H9 (cell line): ENCODE results near the gene TPM4. TPM values are rescaled to one million over a fixed set of nuclear protein-coding genes. Genes with fewer than 3 reads are reported as not detected.

Experiments used
- DNase-seq: peaks from one replicate; pipeline ENCODE4 v3.0.0-alpha.2; 2017
- H2AFZ ChIP-seq: one replicate; pipeline ENCODE4 v1.6.1; 2013; ENCODE audit warnings: mild to moderate bottlenecking, low read length, control low read depth, moderate library complexity
- H2AK5ac ChIP-seq: 2 replicates; pipeline ENCODE4 v1.6.1; 2013; ENCODE audit warnings: low read length, control low read depth, mixed read lengths; ENCODE audit not compliant: insufficient read length
- H2BK120ac ChIP-seq: one replicate; pipeline ENCODE4 v1.6.1; 2013; ENCODE audit warnings: low read depth, mild to moderate bottlenecking, low read length, control low read depth, inconsistent platforms; ENCODE audit not compliant: poor library complexity, severe bottlenecking
- H2BK12ac ChIP-seq: 2 replicates; pipeline ENCODE4 v1.6.1; 2013; ENCODE audit warnings: low read length, control low read depth, mixed read lengths, low read depth; ENCODE audit not compliant: insufficient read length
- H2BK15ac ChIP-seq: 2 replicates; pipeline ENCODE4 v1.6.1; 2013; ENCODE audit warnings: low read depth, low read length, control low read depth
- H2BK20ac ChIP-seq: one replicate; pipeline ENCODE4 v1.6.1; 2013; ENCODE audit warnings: low read depth, mild to moderate bottlenecking, low read length, control low read depth, inconsistent platforms; ENCODE audit not compliant: poor library complexity, severe bottlenecking
- H2BK5ac ChIP-seq: 2 replicates; pipeline ENCODE4 v1.6.1; 2013; ENCODE audit warnings: low read length, control low read depth, mixed read lengths; ENCODE audit not compliant: insufficient read length
- H3K14ac ChIP-seq: 2 replicates; pipeline ENCODE4 v1.6.1; 2013; ENCODE audit warnings: low read length, control low read depth; ENCODE audit not compliant: insufficient read depth
- H3K18ac ChIP-seq: 2 replicates; pipeline ENCODE4 v1.6.1; 2013; ENCODE audit warnings: low read depth, mild to moderate bottlenecking, mixed read lengths, low read length, control low read depth; ENCODE audit not compliant: insufficient read length
- H3K23ac ChIP-seq: 2 replicates; pipeline ENCODE4 v1.6.1; 2013; ENCODE audit warnings: low read length, control low read depth, mixed read lengths, low read depth; ENCODE audit not compliant: insufficient read length
- H3K23me2 ChIP-seq: 2 replicates; pipeline ENCODE4 v1.6.1; 2013; ENCODE audit warnings: low read depth, mild to moderate bottlenecking, mixed read lengths, low read length, control low read depth; ENCODE audit not compliant: insufficient read length, poor library complexity, severe bottlenecking
- H3K27ac ChIP-seq: 2 replicates; pipeline ENCODE4 v1.5.1; 2013; ENCODE audit warnings: low read length, control low read depth, mixed read lengths, low read depth; ENCODE audit not compliant: insufficient read length
- H3K27me3 ChIP-seq: 2 replicates; pipeline ENCODE4 v1.6.1; 2013; ENCODE audit warnings: low read length, control low read depth, inconsistent platforms; ENCODE audit not compliant: insufficient read depth
- H3K4ac ChIP-seq: 2 replicates; pipeline ENCODE4 v1.6.1; 2013; ENCODE audit warnings: low read depth, mild to moderate bottlenecking, control low read depth, inconsistent platforms, low read length, moderate library complexity
- H3K4me1 ChIP-seq: 2 replicates; pipeline ENCODE4 v1.6.1; 2013; ENCODE audit warnings: low read length, control low read depth, inconsistent platforms; ENCODE audit not compliant: insufficient read depth
- H3K4me2 ChIP-seq: 2 replicates; pipeline ENCODE4 v1.6.1; 2013; ENCODE audit warnings: low read length, control low read depth, mixed read lengths; ENCODE audit not compliant: insufficient read length, insufficient read depth
- H3K56ac ChIP-seq: 2 replicates; pipeline ENCODE4 v1.6.1; 2013; ENCODE audit warnings: low read depth, mild to moderate bottlenecking, mixed read lengths, low read length, control low read depth; ENCODE audit not compliant: insufficient read length
- H3K79me1 ChIP-seq: 2 replicates; pipeline ENCODE4 v1.6.1; 2013; ENCODE audit warnings: low read depth, mild to moderate bottlenecking, moderate library complexity, low read length, control low read depth, inconsistent platforms; ENCODE audit not compliant: insufficient read depth, poor library complexity, severe bottlenecking
- H3K79me2 ChIP-seq: 2 replicates; pipeline ENCODE4 v1.6.1; 2013; ENCODE audit warnings: low read length, control low read depth, inconsistent platforms; ENCODE audit not compliant: insufficient read depth
- H3K9ac ChIP-seq: 2 replicates; pipeline ENCODE4 v1.6.1; 2013; ENCODE audit warnings: low read length, control low read depth, mixed read lengths; ENCODE audit not compliant: insufficient read length; ENCODE audit errors: extremely low read depth
- H3K9me3 ChIP-seq: one replicate; pipeline ENCODE4 v1.6.1; 2013; ENCODE audit warnings: low read depth, low read length, inconsistent platforms; ENCODE audit not compliant: control insufficient read depth
- H3T11ph ChIP-seq: one replicate; pipeline ENCODE4 v1.6.1; 2013; ENCODE audit warnings: mild to moderate bottlenecking, low read length, control low read depth, inconsistent platforms
- H4K20me1 ChIP-seq: one replicate; pipeline ENCODE4 v1.6.1; 2013; ENCODE audit not compliant: control insufficient read depth, insufficient read length, insufficient read depth
- H4K5ac ChIP-seq: 2 replicates; pipeline ENCODE4 v1.6.1; 2013; ENCODE audit warnings: low read depth, mild to moderate bottlenecking, mixed read lengths, low read length, control low read depth; ENCODE audit not compliant: insufficient read length
- H4K8ac ChIP-seq: replicated peaks from 2 replicates; pipeline ENCODE4 v1.6.1; 2013; ENCODE audit warnings: low read length, control low read depth, mixed read lengths, low read depth; ENCODE audit not compliant: insufficient read length
- H4K91ac ChIP-seq: 2 replicates; pipeline ENCODE4 v1.6.1; 2013; ENCODE audit warnings: low read depth, mild to moderate bottlenecking, moderate library complexity, mixed read lengths, low read length, control low read depth; ENCODE audit not compliant: insufficient read length
- H3K27ac Mint-ChIP-seq, 3 experiments: 2 replicates in 2 of 3; 3 replicates in 1 of 3; pipeline ENCODE4 v1.8.0; 2020 to 2021; ENCODE audit warnings: mixed read lengths in 3 of 3, mild to moderate bottlenecking in 1 of 3, moderate library complexity in 1 of 3
- H3K27me3 Mint-ChIP-seq: 2 replicates; pipeline ENCODE4 v1.8.0; 2021; ENCODE audit warnings: low read depth, mild to moderate bottlenecking, moderate library complexity, mixed read lengths
- H3K36me3 Mint-ChIP-seq, 3 experiments: 2 replicates in 2 of 3; 3 replicates in 1 of 3; pipeline ENCODE4 v1.8.0; 2020 to 2021; ENCODE audit warnings: low read depth in 3 of 3, mixed read lengths in 3 of 3; ENCODE audit not compliant: insufficient read depth in 1 of 3
- H3K4me1 Mint-ChIP-seq, 2 experiments: 2 replicates each; pipeline ENCODE4 v1.8.0; 2020; ENCODE audit warnings: mixed read lengths in 2 of 2
- H3K4me3 Mint-ChIP-seq, 2 experiments: 2 replicates in 1 of 2; 3 replicates in 1 of 2; pipeline ENCODE4 v1.8.0; 2020 to 2021; ENCODE audit warnings: mild to moderate bottlenecking in 2 of 2, mixed read lengths in 2 of 2, moderate library complexity in 1 of 2
- H3K9me3 Mint-ChIP-seq, 2 experiments: 2 replicates in 1 of 2; 3 replicates in 1 of 2; pipeline ENCODE4 v1.8.0; 2020; ENCODE audit warnings: mild to moderate bottlenecking in 2 of 2, mixed read lengths in 2 of 2, moderate library complexity in 1 of 2
- CTCF ChIP-seq: fragments of 200-600 bp; sonication (generic); conservative IDR thresholded peaks from 3 replicates; pipeline ENCODE4 v1.8.0; 2021; ENCODE audit warnings: antibody characterized with exemption, mild to moderate bottlenecking
- WGBS: extraction: QIAGEN DNeasy Blood & Tissue Kit; methylation state at CpG from one replicate; pipeline ENCODE4 v1.1.7; 2013; ENCODE audit warnings: missing lambda C conversion rate, low lambda C conversion rate, mixed read lengths; ENCODE audit not compliant: insufficient read length; ENCODE audit errors: extremely low coverage; 5-methylcytosine and 5-hydroxymethylcytosine counted together
- total RNA-seq: library from RNA; stranded (reverse); gene quantifications from 2 replicates; pipeline ENCODE4 v1.2.1, GENCODE V29; 2021

Gene TPM4
- total RNA-seq, 1 experiment from 2014 or later = 431 TPM

- H3K9me3 Mint-ChIP-seq = no peaks in the 10 kb centered on the region
- H3K4me1 Mint-ChIP-seq = peaks cover 10 to 28% of the 10 kb centered on the region in 2 experiments
- Histone ChIP-seq H2BK20ac (no peak within 1 kb of the TSS), H3K23me2 (peaks cover 9% of the 10 kb centered on the region), H3K18ac (peak within 1 kb of the TSS; percentile 59), H2BK120ac (no peak within 1 kb of the TSS), H3K56ac (no peak within 1 kb of the TSS), H4K8ac (no peak within 1 kb of the TSS), H3K4me2 (peak within 1 kb of the TSS; percentile 95), H3K4ac (no peak within 1 kb of the TSS; the same call in 1 of the 2 replicates), H3K14ac (peak within 1 kb of the TSS; percentile 89), H2AFZ (no peak within 1 kb of the TSS), H4K5ac (no peak within 1 kb of the TSS), H2BK15ac (no peak within 1 kb of the TSS), H3K79me2 (peaks cover 17% of the 10 kb centered on the region), H3K27ac (no peak within 1 kb of the TSS), H3T11ph (no peak within 1 kb of the TSS), H3K27me3 (no peaks in the 10 kb centered on the region), H2BK5ac (no peak within 1 kb of the TSS), H3K9ac (peak within 1 kb of the TSS; percentile 85), H3K4me1 (no peaks in the 10 kb centered on the region), H4K20me1 (no peaks in the 10 kb centered on the region), H4K91ac (no peak within 1 kb of the TSS), H2BK12ac (no peak within 1 kb of the TSS), H2AK5ac (no peak within 1 kb of the TSS), H3K23ac (no peak within 1 kb of the TSS), H3K79me1 (peaks cover 8% of the 10 kb centered on the region), H3K9me3 (no peaks in the 10 kb centered on the region)
- no CpG with 5 or more reads among the region's 81 CpGs for WGBS
- no peaks in the 10 kb centered on the region for H3K27me3 Mint-ChIP-seq
- H3K4me3 Mint-ChIP-seq = peak within 1 kb of the TSS; percentile 99
- H3K27ac Mint-ChIP-seq = peak within 1 kb of the TSS; percentile 97 to 99 (median 97)
- peaks cover 4 to 14% (median 11%) of the 10 kb centered on the region in 3 experiments; a peak in 6 of 7 replicates for H3K36me3 Mint-ChIP-seq
- DNase-seq = peak; percentile 99
- peak; percentile 96 for TF ChIP-seq CTCF
Measured at GRCh38 chr19:16111160-16111908, 35.0 kb downstream of the TPM4 start, which contains the start of gene RAB8A. Gene RAB8A, plus strand, starts transcription at chr19:16111889. Its CDS starts 13 bp downstream, at chr19:16111902.
